SU-DHL-6 (cell line): ENCODE data around the gene TAF9.

Experiments used
- H2AFZ ChIP-seq: fragments of 200-600 bp; sonication (generic); 2 replicates; pipeline ENCODE4 v1.6.1; 2014; ENCODE audit warnings: low read depth, mild to moderate bottlenecking, moderate library complexity, mixed read lengths, antibody characterized with exemption, low read length; ENCODE audit not compliant: severe bottlenecking
- H3F3A ChIP-seq: fragments of 200-600 bp; shearing (Covaris generic); 2 replicates; pipeline ENCODE4 v1.6.0; 2016; ENCODE audit warnings: antibody characterized with exemption, mild to moderate bottlenecking; ENCODE audit not compliant: insufficient read depth
- H3K27ac ChIP-seq: fragments of 200-600 bp; sonication (generic); 2 replicates; pipeline ENCODE4 v1.5.1; 2016; ENCODE audit warnings: low read depth, mild to moderate bottlenecking, low read length, moderate library complexity, mixed read lengths
- H3K27me3 ChIP-seq: fragments of 200-600 bp; sonication (generic), shearing (Covaris generic); 2 replicates; pipeline ENCODE4 v1.6.0; 2014; ENCODE audit warnings: mild to moderate bottlenecking, low read length
- H3K36me3 ChIP-seq: fragments of 200-600 bp; sonication (generic); 2 replicates; pipeline ENCODE4 v1.6.1; 2014; ENCODE audit warnings: mild to moderate bottlenecking, low read length, mixed read lengths
- H3K4me2 ChIP-seq: fragments of 300-600, 200-600 bp; shearing (Covaris generic), sonication (generic); 2 replicates; pipeline ENCODE4 v1.6.0; 2014; ENCODE audit warnings: low read length, low read depth, mild to moderate bottlenecking; ENCODE audit not compliant: poor library complexity, severe bottlenecking
- H3K4me3 ChIP-seq: fragments of 200-600 bp; sonication (generic); 2 replicates; pipeline ENCODE4 v1.5.1; 2014; ENCODE audit warnings: antibody characterized with exemption, low read length, mild to moderate bottlenecking, mixed read lengths; ENCODE audit not compliant: insufficient read depth, poor library complexity, severe bottlenecking
- H3K79me2 ChIP-seq: fragments of 200-600 bp; sonication (generic); 2 replicates; pipeline ENCODE4 v1.6.1; 2014; ENCODE audit warnings: mild to moderate bottlenecking, low read length, moderate library complexity; ENCODE audit not compliant: insufficient read depth
- H3K9ac ChIP-seq: fragments of 200-600 bp; sonication (generic); 2 replicates; pipeline ENCODE4 v1.7.0; 2014; ENCODE audit warnings: mild to moderate bottlenecking, low read length
- H3K9me2 ChIP-seq: fragments of 200-600 bp; sonication (generic); replicated peaks from 2 replicates; pipeline ENCODE4 v1.6.1; 2014; ENCODE audit warnings: low read length; ENCODE audit not compliant: insufficient read depth
- H3K9me3 ChIP-seq: fragments of 200-600 bp; sonication (generic); 2 replicates; pipeline ENCODE4 v1.6.1; 2014; ENCODE audit warnings: low read length, mixed read lengths; ENCODE audit not compliant: insufficient read depth
- H4K20me1 ChIP-seq: fragments of 200-600 bp; sonication (generic); 2 replicates; pipeline ENCODE4 v1.6.1; 2014; ENCODE audit warnings: low read depth, mild to moderate bottlenecking, antibody characterized with exemption, low read length, moderate library complexity, mixed read lengths
- CTCF ChIP-seq: fragments of 200-600 bp; sonication (generic); IDR thresholded peaks from one replicate; pipeline ENCODE4 v1.5.1; 2017; ENCODE audit warnings: antibody characterized with exemption, mild to moderate bottlenecking, low read length, moderate library complexity; ENCODE audit not compliant: insufficient read depth, poor library complexity, severe bottlenecking
- EZH2phosphoT487 ChIP-seq: fragments of 200-600 bp; sonication (generic), shearing (Covaris generic); conservative IDR thresholded peaks from 2 replicates; pipeline ENCODE4 v1.6.1; 2018; ENCODE audit warnings: mild to moderate bottlenecking, antibody characterized with exemption, low read length, moderate library complexity, mixed read lengths

Gene TAF9

GRCh38 chr5:69367697-69368279, 1.5 kb downstream of the TAF9 start:
- Histone ChIP-seq H3K9me3 (no peaks in the 10 kb centered on the region), H3K27me3 (no peaks in the 10 kb centered on the region), H3K4me3 (peak overlapping the region; percentile 71), H3K9ac (peak overlapping the region; percentile 91), H3K27ac (peak overlapping the region; percentile 93), H4K20me1 (peaks cover 18% of the 10 kb centered on the region; the same call in 1 of the 2 replicates), H3K36me3 (peaks cover 22% of the 10 kb centered on the region), H3K4me2 (peak overlapping the region; percentile 93), H3K79me2 (peaks cover 93% of the 10 kb centered on the region), H3F3A (peaks cover 18% of the 10 kb centered on the region), H3K9me2 (no peaks in the 10 kb centered on the region), H2AFZ (no peak overlapping the region)
- TF ChIP-seq EZH2phosphoT487, result no peak
- peak; percentile 24 for TF ChIP-seq CTCF

- peaks cover 18% of the 10 kb centered on the region; the same call in 1 of the 2 replicates for H4K20me1 ChIP-seq
- TF ChIP-seq CTCF, result no peak
- TF ChIP-seq EZH2phosphoT487, result no peak
- H3K27ac ChIP-seq, result no peak overlapping the region
- peaks cover 86% of the 10 kb centered on the region for H3K79me2 ChIP-seq
- no peak overlapping the region for H3K9ac ChIP-seq
- H3K9me2 ChIP-seq, result no peaks in the 10 kb centered on the region
- H3K4me3 ChIP-seq, result no peak overlapping the region
- no peaks in the 10 kb centered on the region for H3K9me3 ChIP-seq
- no peaks in the 10 kb centered on the region for H3K27me3 ChIP-seq
- H3K4me2 ChIP-seq, result no peak overlapping the region
- no peak overlapping the region for H2AFZ ChIP-seq
- peaks cover 22% of the 10 kb centered on the region for H3K36me3 ChIP-seq
- H3F3A ChIP-seq, result peaks cover 15% of the 10 kb centered on the region
These were observed 4.5 kb downstream of the TAF9 start for GRCh38 chr5:69364850-69365249.

GRCh38 chr5:69364414-69364813, 4.9 kb downstream of the TAF9 start:
- Histone ChIP-seq H3K4me3 (no peak overlapping the region), H2AFZ (no peak overlapping the region), H3K36me3 (peaks cover 22% of the 10 kb centered on the region), H3K9ac (no peak overlapping the region), H3K27ac (no peak overlapping the region), H3K79me2 (peaks cover 91% of the 10 kb centered on the region), H3K9me2 (no peaks in the 10 kb centered on the region), H4K20me1 (peaks cover 18% of the 10 kb centered on the region; the same call in 1 of the 2 replicates), H3F3A (peaks cover 17% of the 10 kb centered on the region), H3K27me3 (no peaks in the 10 kb centered on the region), H3K9me3 (no peaks in the 10 kb centered on the region), H3K4me2 (no peak overlapping the region)
- no peak for TF ChIP-seq EZH2phosphoT487
- peak; percentile 18 for TF ChIP-seq CTCF
